Endothelial cell of umbilical vein (primary cell): ENCODE results near the gene KDM4B. TPM values are rescaled to one million over a fixed set of nuclear protein-coding genes. Genes with fewer than 3 reads are reported as not detected.

Experiments
- BruUV-seq: library from RNA; stranded (reverse); fragments of 400-500 nt; replicated peaks from 2 replicates; lab custom pipeline; 2021; lab: Mats Ljungman, UMichigan
- CTCF ChIA-PET: fragments of 300-600, 350-600 bp; sonication (Branson Sonifier 250); formaldehyde crosslinking; loops from one replicate; lab custom pipeline; 2021; ENCODE audit warnings: antibody characterized with exemption, inconsistent platforms; lab: Charles Lee
- POLR2A ChIA-PET: fragments of 300-600, 350-600 bp; sonication (Branson Sonifier 250); formaldehyde crosslinking; loops from one replicate; lab custom pipeline; 2021; ENCODE audit warnings: antibody characterized with exemption, inconsistent platforms; lab: Charles Lee
- DNase-seq: peaks from one replicate; pipeline ENCODE4 v3.0.0-alpha.2; 2011; ENCODE audit warnings: low read depth, low spot score
- FAIRE-seq: peaks from 2 replicates; lab custom pipeline; 2011; peaks lifted over from hg19 to GRCh38; lab: Jason Lieb, UNC
- H2AFZ ChIP-seq: 2 replicates; pipeline ENCODE4 v1.6.0; 2012; ENCODE audit warnings: low read depth, low read length, control low read depth, inconsistent platforms
- H3K27ac ChIP-seq: 2 replicates; pipeline ENCODE4 v1.5.1; 2011; ENCODE audit warnings: low read depth, mild to moderate bottlenecking, control low read depth, low read length, moderate library complexity; ENCODE audit not compliant: insufficient read depth
- H3K27me3 ChIP-seq, 2 experiments: 2 replicates each; pipeline versions ENCODE4 v1.6.0 to v1.6.1; 2011; ENCODE audit warnings: low read length in 2 of 2, mixed read lengths in 1 of 2; ENCODE audit not compliant: control insufficient read depth in 2 of 2, insufficient read depth in 2 of 2
- H3K36me3 ChIP-seq, 2 experiments: 2 replicates in 1 of 2; 3 replicates in 1 of 2; pipeline ENCODE4 v1.5.1; 2011; ENCODE audit warnings: low read length in 2 of 2, mild to moderate bottlenecking in 1 of 2, moderate library complexity in 1 of 2; ENCODE audit not compliant: control insufficient read depth in 2 of 2, insufficient read depth in 2 of 2; ENCODE audit errors: extremely low read depth in 1 of 2
- H3K4me1 ChIP-seq: 3 replicates; pipeline ENCODE4 v1.5.1; 2011; ENCODE audit warnings: mild to moderate bottlenecking, low read length; ENCODE audit not compliant: control insufficient read depth, insufficient read depth; ENCODE audit errors: extremely low read depth
- H3K4me2 ChIP-seq: 2 replicates; pipeline ENCODE4 v1.6.1; 2011; ENCODE audit warnings: low read length, control low read depth, mixed read lengths; ENCODE audit not compliant: insufficient read depth
- H3K4me3 ChIP-seq, 3 experiments: fragments of 200-600 bp in 1 of 3; sonication (generic), shearing (Covaris generic) in 1 of 3; replicated peaks in 1 of 3; 2 replicates each; pipeline ENCODE4 v1.5.1; 2011 to 2016; ENCODE audit warnings: control low read depth in 3 of 3, low read length in 3 of 3, mild to moderate bottlenecking in 2 of 3, inconsistent platforms in 1 of 3, low read depth in 1 of 3, moderate library complexity in 1 of 3; ENCODE audit not compliant: insufficient read depth in 1 of 3
- H3K79me2 ChIP-seq: 2 replicates; pipeline ENCODE4 v1.6.0; 2012; ENCODE audit warnings: low read length, inconsistent platforms; ENCODE audit not compliant: control insufficient read depth, insufficient read depth
- H3K9ac ChIP-seq: replicated peaks from 2 replicates; pipeline ENCODE3; 2011; ENCODE audit warnings: low read length, control low read depth; ENCODE audit not compliant: insufficient read depth; ENCODE audit errors: extremely low read depth
- H3K9me1 ChIP-seq: replicated peaks from 3 replicates; pipeline ENCODE4 v1.6.0; 2011; ENCODE audit warnings: mild to moderate bottlenecking, low read length; ENCODE audit not compliant: control insufficient read depth, insufficient read depth; ENCODE audit errors: extremely low read depth
- H3K9me3 ChIP-seq: replicated peaks from 2 replicates; pipeline ENCODE4 v1.5.1; 2012; ENCODE audit warnings: low read length, inconsistent platforms; ENCODE audit not compliant: control insufficient read depth, insufficient read depth
- H4K20me1 ChIP-seq: replicated peaks from 2 replicates; pipeline ENCODE3; 2011; ENCODE audit warnings: mild to moderate bottlenecking, low read length; ENCODE audit not compliant: control insufficient read depth, insufficient read depth; ENCODE audit errors: extremely low read depth
- CTCF ChIP-seq, 2 donors: IDR thresholded peaks; 1 replicate in 1 of 2; 2 replicates in 1 of 2; pipeline ENCODE4 v1.5.1; 2011; ENCODE audit warnings: low read length in 2 of 2, mild to moderate bottlenecking in 2 of 2, moderate library complexity in 2 of 2, control low read depth in 1 of 2, inconsistent platforms in 1 of 2, low read depth in 1 of 2; ENCODE audit not compliant: insufficient read depth in 1 of 2; ENCODE audit errors: extremely low read depth in 1 of 2
- EZH2 ChIP-seq: IDR thresholded peaks from 2 replicates; pipeline ENCODE4 v1.6.1; 2012; ENCODE audit warnings: borderline replicate concordance, low read depth, mild to moderate bottlenecking, moderate library complexity, low read length, inconsistent platforms; ENCODE audit not compliant: severe bottlenecking
- FOS ChIP-seq: IDR thresholded peaks from 2 replicates; pipeline ENCODE4 v1.6.1; 2011; ENCODE audit warnings: mild to moderate bottlenecking, low read length, moderate library complexity, borderline replicate concordance; ENCODE audit not compliant: insufficient read depth
- GATA2 ChIP-seq: IDR thresholded peaks from 2 replicates; pipeline ENCODE4 v1.7.0; 2011; ENCODE audit warnings: low read depth, mild to moderate bottlenecking, moderate library complexity, mixed read lengths, low read length; ENCODE audit not compliant: insufficient read length, insufficient read depth
- JUN ChIP-seq: IDR thresholded peaks from 2 replicates; pipeline ENCODE4 v1.6.1; 2011; ENCODE audit warnings: borderline replicate concordance, low read depth; ENCODE audit not compliant: insufficient read length, insufficient read depth
- MAX ChIP-seq: IDR thresholded peaks from 2 replicates; pipeline ENCODE4 v1.6.1; 2011; ENCODE audit not compliant: insufficient read depth, insufficient read length
- MYC ChIP-seq: IDR thresholded peaks from one replicate; pipeline ENCODE4 v1.6.1; 2011; ENCODE audit warnings: mild to moderate bottlenecking, low read depth, low read length
- POLR2A ChIP-seq: IDR thresholded peaks from 2 replicates; pipeline ENCODE4 v1.6.1; 2012; ENCODE audit warnings: low read depth, mild to moderate bottlenecking, control low read depth, low read length
- POLR2AphosphoS5 ChIP-seq: IDR thresholded peaks from 2 replicates; pipeline ENCODE4 v1.6.1; 2012; ENCODE audit warnings: low read depth, mild to moderate bottlenecking, control low read depth, low read length, moderate library complexity; ENCODE audit not compliant: insufficient read depth
- dilution Hi-C: fragments of 300-500 bp; cut with MboI; formaldehyde crosslinking; loops from one replicate; pipeline ENCODE4 v1.15.0; 2019; ENCODE audit warnings: low sequenced_read_pairs; ENCODE audit not compliant: extremely low pct_ligation_motif_present
- intact Hi-C: fragments of 100-400 bp; cut with micrococcal nuclease; formaldehyde crosslinking; loops from one replicate; pipeline ENCODE4 v1.10.0; 2022
- polyA plus RNA-seq, 4 experiments: library from polyadenylated mRNA; depleted of rRNA in 3 of 4; stranded (reverse) in 3 of 4; unstranded in 1 of 4; fragments of >200 nt; gene quantifications; 2 replicates each; pipeline versions ENCODE4 v1.2.1 to v1.2.3, GENCODE V29; 2011 to 2012; ENCODE audit warnings: missing spikeins in 1 of 4
- total RNA-seq: library from RNA; stranded (reverse); gene quantifications from 2 replicates; pipeline ENCODE4 v1.2.3, GENCODE V29; 2021

The KDM4B gene
- total and polyA plus RNA-seq, 2 donors (not counting 3 experiments of a cell fraction or from before 2014, with no cell fraction given), result 12.4 to 37.2 TPM

- TF ChIP-seq JUN (no peak), CTCF (IDR thresholded peaks at IDR 0.05; ENCODE audit: extremely low read depth in 1 of 2, insufficient read depth in 1 of 2, low read depth in 1 of 2, low read length in 2 of 2) (no peak), MAX (no peak), GATA2 (no peak), POLR2A (no peak), MYC (no peak), FOS (no peak), EZH2 (no peak), POLR2AphosphoS5 (no peak)
- Histone ChIP-seq H3K9me1 (no peaks in the 10 kb centered on the region), H2AFZ (no peak overlapping the region), H3K27me3 (no peaks in the 10 kb centered on the region), H3K9ac (no peak overlapping the region), H3K4me3 (no peak overlapping the region), H3K4me1 (no peaks in the 10 kb centered on the region), H4K20me1 (no peaks in the 10 kb centered on the region), H3K36me3 (peaks cover 0 to 23% of the 10 kb centered on the region in 2 experiments), H3K9me3 (no peaks in the 10 kb centered on the region), H3K79me2 (no peaks in the 10 kb centered on the region), H3K4me2 (no peak overlapping the region), H3K27ac (no peak overlapping the region)
- ChIA-PET POLR2A (no interaction called here), CTCF (no interaction called here)
- dilution Hi-C loops (no loop called here), intact Hi-C loops (no loop called here)
- DNase-seq, result no peak
- no peak for FAIRE-seq
- BruUV-seq, result no TSS peak
Observed at GRCh38 chr19:5143471-5144411, 174.8 kb downstream of the KDM4B start.
